Measurements from ENCODE around the gene C4orf50. TPM values are rescaled to one million over a fixed set of nuclear protein-coding genes. Genes with fewer than 3 reads are reported as not detected.
"Not testable (repeated sequence)": the region's sequence is repeated elsewhere in the genome, so short reads cannot be mapped to it uniquely, and the experiment has no call there.

C4orf50 gene
- total and polyA plus RNA-seq, 2 donors = 0.14 to 0.66 TPM

- not testable (repeated sequence) for DNase-seq (ENCODE audit: low read depth in 6 of 9, low spot score in 9 of 9); H3K27me3 ChIP-seq (ENCODE audit: control insufficient read depth in 2 of 2, insufficient read depth in 1 of 2, low read length in 1 of 2); H3K4me1 ChIP-seq (ENCODE audit: control insufficient read depth in 2 of 2, insufficient read depth in 2 of 2, low read length in 2 of 2); H3K9me3 ChIP-seq (ENCODE audit: control insufficient read depth in 2 of 2, insufficient read depth in 1 of 2, low read length in 1 of 2); H3K36me3 ChIP-seq (ENCODE audit: control insufficient read depth in 2 of 2, insufficient read depth in 2 of 2, low read length in 1 of 2); H3K4me3 ChIP-seq (ENCODE audit: low read length in 2 of 2); H3K27ac ChIP-seq (ENCODE audit: low read depth in 1 of 2, low read length in 1 of 2)
- WGBS = 93% methylated on average over 9 of the region's 9 CpGs
Measured at GRCh38 chr4:5993346-5993745, 24.9 kb downstream of the C4orf50 start.

DNA sequence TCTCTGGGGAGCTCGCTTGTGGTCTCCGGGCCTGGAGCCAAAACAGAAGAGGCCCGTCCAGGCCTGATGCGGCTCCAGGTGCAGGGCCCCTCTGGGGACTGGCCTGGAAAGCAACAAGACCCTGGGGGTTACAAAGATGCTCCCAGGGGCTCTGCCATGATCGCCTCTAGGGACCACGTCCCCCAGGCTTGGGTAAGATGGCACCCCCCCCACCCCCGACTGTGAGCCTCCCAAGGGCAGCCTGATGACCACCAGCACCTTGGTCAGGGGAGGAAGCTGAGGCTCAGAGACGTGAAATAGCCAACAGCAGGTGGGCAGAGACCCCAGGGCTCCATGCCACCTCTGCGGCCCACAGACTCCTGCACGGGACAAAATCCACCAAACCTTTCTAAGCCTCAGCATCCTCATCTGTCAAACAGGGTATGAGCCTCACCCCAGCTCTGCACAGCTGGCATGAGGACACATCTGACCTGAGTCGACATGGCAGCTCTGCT, 25.4 kb downstream of the C4orf50 start:
- Histone ChIP-seq H3K4me3 (ENCODE audit: low read length in 2 of 2) (no peak overlapping the region), H3K36me3 (ENCODE audit: control insufficient read depth in 2 of 2, insufficient read depth in 2 of 2, low read length in 1 of 2) (no peaks in the 10 kb centered on the region), H3K27me3 (ENCODE audit: control insufficient read depth in 2 of 2, insufficient read depth in 1 of 2, low read length in 1 of 2) (peaks cover 0 to 2% of the 10 kb centered on the region in 2 donors), H3K4me1 (ENCODE audit: control insufficient read depth in 2 of 2, insufficient read depth in 2 of 2, low read length in 2 of 2) (peaks cover 0 to 2% of the 10 kb centered on the region in 2 donors), H3K9me3 (ENCODE audit: control insufficient read depth in 2 of 2, insufficient read depth in 1 of 2, low read length in 1 of 2) (no peaks in the 10 kb centered on the region), H3K27ac (ENCODE audit: low read depth in 1 of 2, low read length in 1 of 2) (no peak overlapping the region)
- DNase-seq (ENCODE audit: low read depth in 6 of 9, low spot score in 9 of 9) = no peak
- WGBS = 88% methylated on average over 11 of the region's 11 CpGs

GRCh38 chr4:5992171-5992827, 25.9 kb downstream of the C4orf50 start:
- Histone ChIP-seq H3K4me3 (ENCODE audit: low read length in 2 of 2) (no peak overlapping the region), H3K9me3 (ENCODE audit: control insufficient read depth in 2 of 2, insufficient read depth in 1 of 2, low read length in 1 of 2) (no peaks in the 10 kb centered on the region), H3K27ac (ENCODE audit: low read depth in 1 of 2, low read length in 1 of 2) (no peak overlapping the region), H3K36me3 (ENCODE audit: control insufficient read depth in 2 of 2, insufficient read depth in 2 of 2, low read length in 1 of 2) (no peaks in the 10 kb centered on the region), H3K27me3 (ENCODE audit: control insufficient read depth in 2 of 2, insufficient read depth in 1 of 2, low read length in 1 of 2) (peaks cover 0 to 2% of the 10 kb centered on the region in 2 donors), H3K4me1 (ENCODE audit: control insufficient read depth in 2 of 2, insufficient read depth in 2 of 2, low read length in 2 of 2) (peaks cover 0 to 2% of the 10 kb centered on the region in 2 donors)
- 90% methylated on average over 17 of the region's 17 CpGs for WGBS
- no peak for DNase-seq (ENCODE audit: low read depth in 6 of 9, low spot score in 9 of 9)

- no peak for DNase-seq (ENCODE audit: low read depth in 6 of 9, low spot score in 9 of 9)
- Histone ChIP-seq H3K4me3 (ENCODE audit: low read length in 2 of 2) (no peak overlapping the region), H3K27ac (ENCODE audit: low read depth in 1 of 2, low read length in 1 of 2) (no peak overlapping the region), H3K27me3 (ENCODE audit: control insufficient read depth in 2 of 2, insufficient read depth in 1 of 2, low read length in 1 of 2) (peaks cover 0 to 2% of the 10 kb centered on the region in 2 donors), H3K9me3 (ENCODE audit: control insufficient read depth in 2 of 2, insufficient read depth in 1 of 2, low read length in 1 of 2) (no peaks in the 10 kb centered on the region), H3K36me3 (ENCODE audit: control insufficient read depth in 2 of 2, insufficient read depth in 2 of 2, low read length in 1 of 2) (no peaks in the 10 kb centered on the region), H3K4me1 (ENCODE audit: control insufficient read depth in 2 of 2, insufficient read depth in 2 of 2, low read length in 2 of 2) (peaks cover 0 to 2% of the 10 kb centered on the region in 2 donors)
- 72% methylated on average over 1 of the region's 1 CpG for WGBS
Measured at GRCh38 chr4:5991405-5991804, 26.8 kb downstream of the C4orf50 start.

DNA sequence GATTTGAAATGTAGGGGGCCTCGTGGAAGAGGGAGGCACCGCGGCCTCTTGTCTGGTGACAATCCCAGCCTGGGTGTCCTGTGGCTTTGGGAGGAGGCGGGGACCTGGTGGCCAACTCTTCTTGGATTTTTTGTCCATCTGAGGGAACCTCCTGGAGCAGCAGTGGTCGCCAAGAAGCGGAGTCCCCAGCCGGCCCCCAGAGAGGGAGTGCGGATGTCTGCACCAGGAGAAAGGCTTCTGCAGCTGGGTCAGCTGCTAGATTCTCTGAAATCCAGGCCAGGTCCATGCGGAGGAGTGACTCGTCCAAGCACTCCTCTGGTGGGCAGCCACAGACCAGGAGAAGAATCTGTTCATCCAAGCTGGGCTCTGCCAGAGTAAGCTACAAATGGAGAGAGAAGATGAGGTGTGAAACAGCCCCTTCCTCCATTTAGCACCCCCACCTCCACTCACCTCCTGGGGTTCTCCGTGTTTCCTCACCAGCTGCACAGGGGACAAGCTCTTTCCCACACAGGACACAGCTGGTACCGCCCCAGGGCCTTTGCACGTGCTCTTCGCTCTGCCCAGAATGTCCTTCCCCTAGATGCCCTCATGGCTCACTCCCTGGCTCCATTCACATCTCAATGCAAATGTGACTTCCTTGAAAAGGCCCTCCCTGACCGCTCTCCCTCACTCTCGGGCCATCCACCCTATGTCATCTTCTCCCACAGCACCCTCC, 27.6 kb downstream of the C4orf50 start:
- WGBS = 91% methylated on average over 16 of the region's 16 CpGs
- Histone ChIP-seq H3K36me3 (ENCODE audit: control insufficient read depth in 2 of 2, insufficient read depth in 2 of 2, low read length in 1 of 2) (no peaks in the 10 kb centered on the region), H3K27ac (ENCODE audit: low read depth in 1 of 2, low read length in 1 of 2) (no peak overlapping the region), H3K4me3 (ENCODE audit: low read length in 2 of 2) (no peak overlapping the region), H3K9me3 (ENCODE audit: control insufficient read depth in 2 of 2, insufficient read depth in 1 of 2, low read length in 1 of 2) (no peaks in the 10 kb centered on the region), H3K4me1 (ENCODE audit: control insufficient read depth in 2 of 2, insufficient read depth in 2 of 2, low read length in 2 of 2) (peaks cover 0 to 2% of the 10 kb centered on the region in 2 donors), H3K27me3 (ENCODE audit: control insufficient read depth in 2 of 2, insufficient read depth in 1 of 2, low read length in 1 of 2) (no peaks in the 10 kb centered on the region)
- DNase-seq (ENCODE audit: low read depth in 6 of 9, low spot score in 9 of 9) = no peak

- 85% methylated on average over 18 of the region's 18 CpGs for WGBS
- Histone ChIP-seq H3K9me3 (ENCODE audit: control insufficient read depth in 2 of 2, insufficient read depth in 1 of 2, low read length in 1 of 2) (no peaks in the 10 kb centered on the region), H3K27ac (ENCODE audit: low read depth in 1 of 2, low read length in 1 of 2) (no peak overlapping the region), H3K4me1 (ENCODE audit: control insufficient read depth in 2 of 2, insufficient read depth in 2 of 2, low read length in 2 of 2) (no peaks in the 10 kb centered on the region), H3K4me3 (ENCODE audit: low read length in 2 of 2) (no peak overlapping the region), H3K27me3 (ENCODE audit: control insufficient read depth in 2 of 2, insufficient read depth in 1 of 2, low read length in 1 of 2) (no peaks in the 10 kb centered on the region), H3K36me3 (ENCODE audit: control insufficient read depth in 2 of 2, insufficient read depth in 2 of 2, low read length in 1 of 2) (no peaks in the 10 kb centered on the region)
- DNase-seq (ENCODE audit: low read depth in 6 of 9, low spot score in 9 of 9) = no peak
Measured at GRCh38 chr4:5989236-5990225, 28.7 kb downstream of the C4orf50 start.

DNA sequence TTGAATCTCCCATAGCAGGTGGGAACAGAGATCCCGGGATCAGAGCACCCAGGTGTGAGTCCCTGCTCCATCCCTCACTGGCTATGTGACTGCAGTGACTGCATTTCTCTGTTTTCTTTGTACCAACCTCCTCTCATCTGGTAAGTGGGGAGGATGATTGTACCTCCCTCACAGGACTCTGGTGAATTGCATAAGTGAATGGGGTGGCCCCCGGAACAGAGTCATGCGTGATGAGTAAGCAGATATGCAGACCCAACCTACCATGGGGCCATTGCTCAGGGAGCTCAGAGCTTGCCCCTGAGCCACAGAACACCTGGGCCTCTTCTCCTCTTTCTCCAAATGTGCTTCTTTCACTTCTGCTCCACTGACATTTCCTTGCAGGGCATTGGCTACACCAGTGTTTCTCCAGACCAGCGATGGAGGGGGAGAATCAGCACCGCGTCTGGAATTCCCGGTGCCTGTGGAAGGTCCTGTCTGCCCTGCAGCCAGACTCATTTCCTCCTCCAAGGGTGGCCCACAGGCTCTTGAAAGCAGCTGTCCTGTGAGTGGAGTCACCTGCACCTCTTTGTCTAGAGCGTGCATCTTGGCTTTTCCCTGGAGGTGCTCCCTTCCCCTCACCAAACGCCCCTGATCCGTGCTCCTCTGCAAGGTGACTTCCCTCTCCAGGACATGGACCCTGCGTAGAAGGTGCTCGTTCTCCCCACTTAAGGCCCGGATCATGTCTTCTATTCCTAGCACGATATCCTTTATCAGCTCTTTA, 30.0 kb downstream of the C4orf50 start:
- Histone ChIP-seq H3K27ac (ENCODE audit: low read depth in 1 of 2, low read length in 1 of 2) (no peak overlapping the region), H3K36me3 (ENCODE audit: control insufficient read depth in 2 of 2, insufficient read depth in 2 of 2, low read length in 1 of 2) (no peaks in the 10 kb centered on the region), H3K9me3 (ENCODE audit: control insufficient read depth in 2 of 2, insufficient read depth in 1 of 2, low read length in 1 of 2) (no peaks in the 10 kb centered on the region), H3K4me3 (ENCODE audit: low read length in 2 of 2) (no peak overlapping the region), H3K27me3 (ENCODE audit: control insufficient read depth in 2 of 2, insufficient read depth in 1 of 2, low read length in 1 of 2) (no peaks in the 10 kb centered on the region), H3K4me1 (ENCODE audit: control insufficient read depth in 2 of 2, insufficient read depth in 2 of 2, low read length in 2 of 2) (no peaks in the 10 kb centered on the region)
- no peak for DNase-seq (ENCODE audit: low read depth in 6 of 9, low spot score in 9 of 9)
- WGBS = 85% methylated on average over 14 of the region's 14 CpGs

GRCh38 chr4:5984843-5985242, 33.4 kb downstream of the C4orf50 start:
- Histone ChIP-seq H3K4me1 (ENCODE audit: control insufficient read depth in 2 of 2, insufficient read depth in 2 of 2, low read length in 2 of 2) (no peaks in the 10 kb centered on the region), H3K36me3 (ENCODE audit: control insufficient read depth in 2 of 2, insufficient read depth in 2 of 2, low read length in 1 of 2) (no peaks in the 10 kb centered on the region), H3K27ac (ENCODE audit: low read depth in 1 of 2, low read length in 1 of 2) (no peak overlapping the region), H3K9me3 (ENCODE audit: control insufficient read depth in 2 of 2, insufficient read depth in 1 of 2, low read length in 1 of 2) (no peaks in the 10 kb centered on the region), H3K27me3 (ENCODE audit: control insufficient read depth in 2 of 2, insufficient read depth in 1 of 2, low read length in 1 of 2) (no peaks in the 10 kb centered on the region), H3K4me3 (ENCODE audit: low read length in 2 of 2) (no peak overlapping the region)
- DNase-seq (ENCODE audit: low read depth in 6 of 9, low spot score in 9 of 9) = no peak
